Fibroblast of skin of scalp (primary cell): Measurements from ENCODE around the gene TMEM69. TPM values are rescaled to one million over a fixed set of nuclear protein-coding genes. Genes with fewer than 3 reads are reported as not detected.
"Not testable (repeated sequence)": the region's sequence is repeated elsewhere in the genome, so short reads cannot be mapped to it uniquely, and the experiment has no call there.

Experiments used
- DNase-seq: peaks from one replicate; pipeline ENCODE4 v3.0.0-alpha.2; 2013
- polyA plus RNA-seq, 2 experiments: library from polyadenylated mRNA; unstranded; fragments of 120-200 nt; gene quantifications; one replicate each; pipeline ENCODE4 v1.2.1, GENCODE V29; 2013; ENCODE audit not compliant: insufficient read length in 2 of 2

The TMEM69 gene
- 21.3 TPM for polyA plus RNA-seq (2013, experiment 1 of 2; ENCODE audit: insufficient read length)
- polyA plus RNA-seq (2013, experiment 2 of 2; ENCODE audit: insufficient read length), result 24.8 TPM

- peak; percentile 92 for DNase-seq
Observed at GRCh38 chr1:45687754-45688740, at the start of gene TMEM69. TMEM69 (plus strand) TSS chr1:45688181; CDS start chr1:45691069, 2,888 bp downstream.

GRCh38 chr1:45640293-45640692 is 47.7 kb upstream of the TMEM69 start:
- DNase-seq, result no peak

GRCh38 chr1:45643321-45643720 is 44.7 kb upstream of the TMEM69 start:
- DNase-seq, result no peak

- DNase-seq, result no peak
Observed at GRCh38 chr1:45643978-45644377, 44.0 kb upstream of the TMEM69 start.

- DNase-seq, result no peak
Observed at GRCh38 chr1:45644661-45645060, 43.3 kb upstream of the TMEM69 start.

- DNase-seq, result no peak
Observed at GRCh38 chr1:45647248-45648021, 40.5 kb upstream of the TMEM69 start.

- no peak for DNase-seq
Observed at GRCh38 chr1:45654540-45655280, 33.3 kb upstream of the TMEM69 start.

GRCh38 chr1:45656573-45657226 is 31.3 kb upstream of the TMEM69 start:
- DNase-seq, result no peak

GRCh38 chr1:45658171-45658570 is 29.8 kb upstream of the TMEM69 start:
- DNase-seq, result no peak

GRCh38 chr1:45659222-45659621 is 28.8 kb upstream of the TMEM69 start:
- DNase-seq, result no peak

GRCh38 chr1:45660336-45660735 is 27.6 kb upstream of the TMEM69 start:
- DNase-seq, result no peak

- DNase-seq, result no peak
Observed at GRCh38 chr1:45666836-45667235, 21.1 kb upstream of the TMEM69 start.

- no peak for DNase-seq
Observed at GRCh38 chr1:45667321-45668111, 20.5 kb upstream of the TMEM69 start.

- DNase-seq, result no peak
Observed at GRCh38 chr1:45668526-45668925, 19.5 kb upstream of the TMEM69 start.

GRCh38 chr1:45669379-45669778 is 18.6 kb upstream of the TMEM69 start:
- DNase-seq, result peak; percentile 60

GRCh38 chr1:45669859-45670655 is 17.9 kb upstream of the TMEM69 start:
- peak; percentile 53 for DNase-seq

- peak; percentile 62 for DNase-seq
Observed at GRCh38 chr1:45673956-45674355, 14.0 kb upstream of the TMEM69 start.

GRCh38 chr1:45674478-45674877 is 13.5 kb upstream of the TMEM69 start:
- DNase-seq, result no peak

GRCh38 chr1:45676553-45676952 is 11.4 kb upstream of the TMEM69 start:
- not testable (repeated sequence) for DNase-seq

GRCh38 chr1:45677751-45678245 is 10.2 kb upstream of the TMEM69 start:
- DNase-seq, result no peak
